ENCODE data around the gene TMEM184B. TPM values are rescaled to one million over a fixed set of nuclear protein-coding genes. Genes with fewer than 3 reads are reported as not detected.

The TMEM184B gene
- total and polyA plus RNA-seq, 10 of the 15 experiments (the other 5 are each of a cell fraction or from before 2014, with no cell fraction given), result 0.56 to 22.4 (median 7.9) TPM

DNA sequence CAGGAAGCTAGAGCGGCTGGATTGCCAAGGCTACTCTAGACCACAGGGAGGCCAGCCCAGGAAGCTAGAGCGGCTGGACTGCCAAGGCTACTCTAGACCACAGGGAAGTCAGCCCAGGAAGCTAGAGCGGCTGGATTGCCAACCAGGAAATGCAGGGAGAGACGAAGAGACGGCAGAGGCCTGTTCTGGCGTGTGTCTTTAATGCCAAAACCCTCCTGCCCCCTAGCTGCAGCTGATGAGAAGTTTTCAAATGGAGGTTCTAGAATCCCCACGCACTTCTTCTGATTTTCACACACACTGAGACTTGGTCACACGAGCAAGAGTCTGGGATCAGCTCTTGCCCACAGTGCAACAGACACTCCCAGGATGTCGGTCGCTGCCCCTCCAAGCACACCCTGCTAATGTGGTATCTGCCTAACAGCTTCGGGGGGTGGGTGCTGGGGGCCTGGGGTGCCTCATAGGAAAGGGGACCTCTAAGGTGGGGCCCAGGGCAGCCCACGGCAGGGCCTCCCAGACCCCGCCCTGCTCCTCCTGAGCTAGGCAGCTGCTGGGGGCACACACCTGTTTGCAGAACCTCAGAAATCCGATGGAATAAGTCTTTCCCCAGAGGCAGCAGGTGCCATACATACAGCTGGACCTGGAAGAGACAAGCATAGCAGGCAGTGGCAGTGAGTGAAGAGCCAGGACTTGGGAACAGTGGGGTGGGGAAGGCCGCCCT is 42.5 kb downstream of the TMEM184B start (continued):
- no peak for TF ChIP-seq TCF3 (IDR thresholded peaks at IDR 0.05; ENCODE audit: borderline replicate concordance, insufficient read depth, low read depth, low read length)
- no peak for TF ChIP-seq EED (IDR thresholded peaks at IDR 0.05; ENCODE audit: low read depth)
- no peak for TF ChIP-seq BACH1 (IDR thresholded peaks at IDR 0.05; ENCODE audit: borderline replicate concordance)
- no peak for TF ChIP-seq KAT2A (conservative IDR thresholded peaks at IDR 0.05; ENCODE audit: control insufficient read depth, low read depth, low read length)
- TF ChIP-seq YY1 (IDR thresholded peaks at IDR 0.05; ENCODE audit: low read depth, low read length), result 0 out of 2 replicates have a peak, but pooled peaks have one; percentile 35
- TF ChIP-seq, protein P1, sequence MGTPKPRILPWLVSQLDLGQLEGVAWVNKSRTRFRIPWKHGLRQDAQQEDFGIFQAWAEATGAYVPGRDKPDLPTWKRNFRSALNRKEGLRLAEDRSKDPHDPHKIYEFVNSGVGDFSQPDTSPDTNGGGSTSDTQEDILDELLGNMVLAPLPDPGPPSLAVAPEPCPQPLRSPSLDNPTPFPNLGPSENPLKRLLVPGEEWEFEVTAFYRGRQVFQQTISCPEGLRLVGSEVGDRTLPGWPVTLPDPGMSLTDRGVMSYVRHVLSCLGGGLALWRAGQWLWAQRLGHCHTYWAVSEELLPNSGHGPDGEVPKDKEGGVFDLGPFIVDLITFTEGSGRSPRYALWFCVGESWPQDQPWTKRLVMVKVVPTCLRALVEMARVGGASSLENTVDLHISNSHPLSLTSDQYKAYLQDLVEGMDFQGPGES (IDR thresholded peaks at IDR 0.05), result no peak
- no peak for TF ChIP-seq TBL1XR1 (IDR thresholded peaks at IDR 0.05; ENCODE audit: low read depth, low read length)
- no peak for TF ChIP-seq CBX5 (IDR thresholded peaks at IDR 0.05; ENCODE audit: low read depth)
- TF ChIP-seq, protein P2, sequence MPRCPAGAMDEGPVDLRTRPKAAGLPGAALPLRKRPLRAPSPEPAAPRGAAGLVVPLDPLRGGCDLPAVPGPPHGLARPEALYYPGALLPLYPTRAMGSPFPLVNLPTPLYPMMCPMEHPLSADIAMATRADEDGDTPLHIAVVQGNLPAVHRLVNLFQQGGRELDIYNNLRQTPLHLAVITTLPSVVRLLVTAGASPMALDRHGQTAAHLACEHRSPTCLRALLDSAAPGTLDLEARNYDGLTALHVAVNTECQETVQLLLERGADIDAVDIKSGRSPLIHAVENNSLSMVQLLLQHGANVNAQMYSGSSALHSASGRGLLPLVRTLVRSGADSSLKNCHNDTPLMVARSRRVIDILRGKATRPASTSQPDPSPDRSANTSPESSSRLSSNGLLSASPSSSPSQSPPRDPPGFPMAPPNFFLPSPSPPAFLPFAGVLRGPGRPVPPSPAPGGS (IDR thresholded peaks at IDR 0.05; ENCODE audit: borderline replicate concordance, insufficient read depth, low read depth, low read length, poor library complexity, severe bottlenecking), result no peak
- TF ChIP-seq, protein P3, sequence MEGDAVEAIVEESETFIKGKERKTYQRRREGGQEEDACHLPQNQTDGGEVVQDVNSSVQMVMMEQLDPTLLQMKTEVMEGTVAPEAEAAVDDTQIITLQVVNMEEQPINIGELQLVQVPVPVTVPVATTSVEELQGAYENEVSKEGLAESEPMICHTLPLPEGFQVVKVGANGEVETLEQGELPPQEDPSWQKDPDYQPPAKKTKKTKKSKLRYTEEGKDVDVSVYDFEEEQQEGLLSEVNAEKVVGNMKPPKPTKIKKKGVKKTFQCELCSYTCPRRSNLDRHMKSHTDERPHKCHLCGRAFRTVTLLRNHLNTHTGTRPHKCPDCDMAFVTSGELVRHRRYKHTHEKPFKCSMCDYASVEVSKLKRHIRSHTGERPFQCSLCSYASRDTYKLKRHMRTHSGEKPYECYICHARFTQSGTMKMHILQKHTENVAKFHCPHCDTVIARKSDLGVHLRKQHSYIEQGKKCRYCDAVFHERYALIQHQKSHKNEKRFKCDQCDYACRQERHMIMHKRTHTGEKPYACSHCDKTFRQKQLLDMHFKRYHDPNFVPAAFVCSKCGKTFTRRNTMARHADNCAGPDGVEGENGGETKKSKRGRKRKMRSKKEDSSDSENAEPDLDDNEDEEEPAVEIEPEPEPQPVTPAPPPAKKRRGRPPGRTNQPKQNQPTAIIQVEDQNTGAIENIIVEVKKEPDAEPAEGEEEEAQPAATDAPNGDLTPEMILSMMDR (IDR thresholded peaks at IDR 0.05 in 2 of 3, conservative IDR thresholded peaks at IDR 0.05 in 1 of 3; ENCODE audit: control insufficient read depth in 2 of 3, extremely low read depth in 1 of 3, insufficient read depth in 1 of 3, low read depth in 3 of 3, low read length in 3 of 3), result peak; percentile 42 to 45 (median 42); a peak in 5 of 6 replicates
- TF ChIP-seq SMC3 (IDR thresholded peaks at IDR 0.05; ENCODE audit: borderline replicate concordance, low read length), result peak; percentile 50; the same call in 1 of the 2 replicates
- TF ChIP-seq, protein P4, sequence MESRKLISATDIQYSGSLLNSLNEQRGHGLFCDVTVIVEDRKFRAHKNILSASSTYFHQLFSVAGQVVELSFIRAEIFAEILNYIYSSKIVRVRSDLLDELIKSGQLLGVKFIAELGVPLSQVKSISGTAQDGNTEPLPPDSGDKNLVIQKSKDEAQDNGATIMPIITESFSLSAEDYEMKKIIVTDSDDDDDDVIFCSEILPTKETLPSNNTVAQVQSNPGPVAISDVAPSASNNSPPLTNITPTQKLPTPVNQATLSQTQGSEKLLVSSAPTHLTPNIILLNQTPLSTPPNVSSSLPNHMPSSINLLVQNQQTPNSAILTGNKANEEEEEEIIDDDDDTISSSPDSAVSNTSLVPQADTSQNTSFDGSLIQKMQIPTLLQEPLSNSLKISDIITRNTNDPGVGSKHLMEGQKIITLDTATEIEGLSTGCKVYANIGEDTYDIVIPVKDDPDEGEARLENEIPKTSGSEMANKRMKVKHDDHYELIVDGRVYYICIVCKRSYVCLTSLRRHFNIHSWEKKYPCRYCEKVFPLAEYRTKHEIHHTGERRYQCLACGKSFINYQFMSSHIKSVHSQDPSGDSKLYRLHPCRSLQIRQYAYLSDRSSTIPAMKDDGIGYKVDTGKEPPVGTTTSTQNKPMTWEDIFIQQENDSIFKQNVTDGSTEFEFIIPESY (IDR thresholded peaks at IDR 0.05), result no peak
- no peak for TF ChIP-seq SIN3A (IDR thresholded peaks at IDR 0.05; ENCODE audit: low read depth, low read length)

Data from GM12878 (cell line).